HPDE6-E6E7 (cell line): ENCODE data around the gene MTTP.

Experiments
- DNase-seq: peaks from one replicate; pipeline ENCODE4 v3.0.0; 2011; ENCODE audit warnings: missing footprints; ENCODE audit errors: extremely low spot score

Gene MTTP

GRCh38 chr4:99640676-99641075, 66.1 kb downstream of the MTTP start:
- no peak for DNase-seq

GRCh38 chr4:99642725-99643489, 68.3 kb downstream of the MTTP start:
- no peak for DNase-seq

GRCh38 chr4:99644453-99644852, 69.8 kb downstream of the MTTP start:
- DNase-seq, result no peak

GRCh38 chr4:99645036-99645435, 70.4 kb downstream of the MTTP start:
- no peak for DNase-seq

- DNase-seq, result no peak
Observed at GRCh38 chr4:99645638-99646037, 71.0 kb downstream of the MTTP start.

DNA sequence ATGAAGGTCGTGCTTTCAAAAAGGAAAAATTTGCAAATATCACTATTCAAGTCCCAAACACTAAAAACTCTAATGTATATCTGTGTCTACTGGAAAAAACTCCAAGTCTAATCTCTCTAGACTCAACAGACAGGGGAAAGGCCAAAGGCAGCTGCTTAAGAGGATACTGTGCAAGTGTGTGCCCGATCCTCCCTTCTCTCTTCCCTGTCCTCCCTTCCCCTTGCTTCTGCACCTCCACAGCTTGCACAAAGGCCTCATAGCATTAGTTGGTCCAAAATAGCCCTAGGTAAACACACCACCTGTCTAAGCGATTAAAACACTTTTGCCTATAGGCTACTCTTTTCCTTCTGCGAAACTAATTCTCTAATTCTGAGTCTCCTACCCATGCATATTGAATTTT, 72.4 kb downstream of the MTTP start:
- no peak for DNase-seq

DNA sequence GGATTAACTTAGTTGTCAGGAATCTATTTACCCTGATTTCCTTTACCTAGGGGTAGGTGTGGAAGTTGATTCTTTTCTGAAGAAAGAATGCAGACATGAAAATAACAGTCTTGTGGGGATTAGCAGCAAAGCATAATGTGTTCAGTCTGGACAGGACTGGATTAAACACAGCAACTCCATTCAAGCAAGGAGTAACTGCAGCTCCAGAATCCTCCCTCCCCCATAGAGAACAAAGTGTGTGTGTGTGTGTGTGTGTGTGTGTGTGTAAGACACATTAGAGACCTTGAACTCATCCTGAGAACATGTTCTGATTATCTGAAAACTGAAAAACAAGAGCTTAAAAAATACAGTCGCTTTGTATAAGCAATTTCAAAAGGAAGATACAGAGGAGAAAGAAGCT, 73.7 kb downstream of the MTTP start:
- DNase-seq, result no peak

GRCh38 chr4:99649208-99649607, 74.6 kb downstream of the MTTP start:
- DNase-seq, result no peak

DNA sequence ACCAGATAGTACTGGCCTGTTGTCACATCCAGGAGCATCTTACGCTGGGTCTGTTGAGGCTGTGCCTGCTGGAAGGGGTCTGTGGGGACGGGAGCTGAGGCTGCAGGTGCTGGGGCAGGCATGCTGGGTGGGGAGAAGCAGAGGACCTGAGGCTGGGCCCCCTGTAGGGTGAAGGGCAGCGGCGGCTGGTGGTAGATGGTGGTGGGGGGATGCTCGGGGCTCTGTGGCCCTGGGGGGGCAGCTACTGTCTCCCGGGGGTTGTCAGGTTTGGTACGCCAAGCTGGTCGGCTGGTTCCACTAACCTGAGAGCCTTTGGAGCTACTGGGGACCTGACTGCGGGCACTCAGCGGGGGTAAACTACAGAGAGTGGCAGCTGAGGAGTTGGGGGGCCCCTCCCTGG, 75.2 kb downstream of the MTTP start:
- DNase-seq, result no peak

DNA sequence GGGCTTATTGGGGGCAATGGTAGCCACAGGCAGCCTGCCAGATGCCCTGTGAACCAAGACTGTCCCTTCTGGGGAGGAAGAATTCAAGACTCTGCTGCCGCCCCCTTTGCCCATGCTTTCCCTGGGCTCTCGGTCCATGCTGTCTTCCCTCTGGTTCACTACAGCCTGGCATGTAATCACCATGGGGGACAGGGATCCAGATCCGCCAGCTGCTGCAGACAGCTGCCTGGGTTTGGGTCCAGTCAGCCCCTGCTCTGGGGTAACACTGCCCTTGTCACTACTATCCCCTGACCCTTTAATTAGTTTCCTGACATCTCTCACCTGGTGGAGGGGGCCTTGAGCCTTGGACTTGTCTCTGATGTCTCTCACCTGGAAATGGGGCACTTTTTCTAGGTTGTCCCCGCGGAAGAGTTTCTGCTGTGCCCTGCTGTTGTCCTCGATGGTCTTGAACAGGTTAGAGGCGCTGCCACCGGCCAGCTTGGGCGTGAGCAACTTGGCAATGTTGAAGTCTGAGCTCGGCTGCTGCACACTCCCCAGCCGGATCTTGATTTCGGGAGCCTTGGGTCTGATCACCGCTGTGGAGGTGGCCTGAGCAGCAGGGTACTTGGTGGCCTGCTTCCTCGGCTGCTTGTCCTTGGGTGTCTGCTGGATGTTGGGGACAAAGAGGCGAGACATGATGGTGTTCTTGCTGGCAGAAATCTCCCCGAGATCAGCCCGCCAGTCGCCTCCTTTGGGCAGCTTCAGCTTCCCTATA, 76.6 kb downstream of the MTTP start:
- no peak for DNase-seq

- no peak for DNase-seq
Observed at GRCh38 chr4:99651811-99652485, 77.3 kb downstream of the MTTP start.

DNA sequence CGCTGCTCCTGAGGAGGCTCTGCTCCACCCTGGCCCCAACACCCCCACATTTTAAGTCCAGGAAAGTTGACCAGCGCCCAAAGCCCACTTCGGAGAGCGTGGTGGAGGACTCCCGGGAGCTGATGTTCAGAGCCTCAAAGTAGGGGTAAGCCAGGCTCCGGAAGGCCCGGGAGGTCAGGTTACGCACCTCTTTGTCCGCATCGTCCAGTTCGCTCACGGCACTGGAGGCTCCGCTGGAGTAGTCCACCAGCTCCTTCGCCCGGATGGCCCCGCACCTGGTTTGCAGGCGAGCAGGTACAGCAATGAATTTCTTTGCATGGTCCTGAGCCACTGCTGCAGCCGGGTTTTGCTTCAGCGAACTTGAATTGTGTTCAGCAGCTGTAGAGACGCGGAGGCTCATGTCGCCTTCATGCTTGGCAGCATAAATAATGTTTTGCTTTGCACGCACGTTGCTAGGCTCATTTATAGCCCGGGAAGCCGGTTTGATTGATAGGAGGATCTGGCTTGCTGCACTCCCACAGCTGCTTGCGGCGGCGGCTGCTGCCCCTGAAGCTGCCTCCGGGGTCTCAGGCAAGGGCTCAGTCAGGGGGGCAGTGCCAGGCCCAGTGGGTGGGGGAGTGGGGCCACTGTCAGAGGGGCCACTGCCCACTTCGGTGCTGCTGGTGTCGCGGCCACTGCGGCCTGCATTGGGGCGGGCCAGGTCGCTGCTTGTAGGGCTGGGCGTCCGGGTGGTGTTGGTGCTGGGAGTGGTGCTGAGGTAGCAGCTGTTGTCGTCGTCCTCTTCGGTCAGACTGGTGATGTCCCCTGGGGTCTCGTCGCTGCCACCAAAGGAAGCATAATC, 78.2 kb downstream of the MTTP start:
- DNase-seq, result no peak

DNA sequence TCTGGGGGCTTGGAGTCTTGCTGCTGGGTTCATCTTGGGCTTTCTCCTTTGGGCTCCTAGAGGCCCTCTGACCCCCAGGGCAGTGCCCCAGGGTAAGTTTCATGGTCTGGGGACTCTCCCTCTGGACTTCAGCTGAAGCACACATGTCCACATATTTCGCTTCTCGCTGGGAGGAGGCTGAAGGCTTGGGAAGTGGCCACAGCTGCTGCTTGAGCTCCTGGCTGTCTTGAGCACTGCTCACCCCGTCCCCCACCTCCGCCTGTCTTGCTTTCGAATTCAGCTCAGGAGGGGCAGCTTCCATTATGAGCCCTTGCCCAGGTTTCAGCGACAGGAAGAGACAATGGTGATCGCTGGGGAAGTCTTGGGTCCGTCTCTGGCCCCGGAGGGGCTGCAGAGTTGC, 79.3 kb downstream of the MTTP start:
- no peak for DNase-seq

DNA sequence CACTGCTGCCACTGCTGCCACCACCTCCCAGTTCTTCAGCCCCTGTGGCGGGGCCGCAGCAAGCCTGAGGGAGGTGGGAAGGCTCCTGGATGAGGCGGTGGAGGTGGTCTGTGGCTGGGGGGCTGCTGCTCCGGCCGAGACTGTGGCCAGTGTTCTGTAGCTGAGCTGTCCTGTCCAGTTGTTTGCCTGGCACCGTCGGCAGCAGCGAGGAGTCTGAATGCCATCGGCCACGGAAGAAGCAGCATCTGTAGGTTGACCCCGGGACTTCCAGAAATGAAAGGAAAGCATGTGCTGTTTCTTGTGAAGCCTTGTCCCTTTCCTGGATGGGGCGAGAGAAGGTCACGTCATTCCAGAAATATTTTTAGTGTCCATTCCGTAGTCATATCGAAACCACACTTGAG, 79.7 kb downstream of the MTTP start:
- DNase-seq, result no peak

DNA sequence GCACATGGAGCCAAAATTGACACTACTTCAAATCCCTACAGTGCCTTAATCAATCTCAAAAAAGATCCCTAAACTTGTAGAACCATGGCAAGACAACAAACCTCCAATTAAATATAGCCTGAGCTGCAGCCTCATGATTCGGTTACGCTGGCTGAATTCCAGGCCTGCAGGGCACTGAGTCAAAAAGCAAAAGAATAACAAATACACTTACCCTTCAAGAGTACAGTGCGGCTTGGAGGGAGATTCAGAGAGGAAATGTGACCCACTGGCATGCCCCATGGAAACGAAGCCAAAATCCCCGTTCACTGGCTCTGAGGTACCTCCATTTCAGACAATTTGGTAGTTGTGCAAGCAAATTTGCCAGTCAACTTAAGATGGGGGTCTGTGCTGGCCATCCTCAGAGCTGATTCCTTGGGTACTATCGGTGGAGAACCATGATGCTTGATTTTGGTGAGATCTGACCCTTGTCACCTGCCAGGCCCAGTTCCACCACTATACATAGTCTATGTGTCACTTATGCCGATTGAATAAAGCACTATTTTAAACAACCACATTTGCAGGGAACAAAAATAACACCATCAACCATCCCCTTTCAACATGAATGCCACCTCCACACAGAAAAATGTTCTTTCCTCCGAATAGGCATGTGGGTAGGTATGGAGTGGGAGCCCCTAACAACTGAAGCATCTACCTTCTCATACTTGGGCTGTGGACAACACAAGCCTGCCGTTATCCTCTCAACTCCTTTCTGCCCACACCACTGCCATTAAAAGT, 80.9 kb downstream of the MTTP start:
- DNase-seq, result peak; percentile 58

DNA sequence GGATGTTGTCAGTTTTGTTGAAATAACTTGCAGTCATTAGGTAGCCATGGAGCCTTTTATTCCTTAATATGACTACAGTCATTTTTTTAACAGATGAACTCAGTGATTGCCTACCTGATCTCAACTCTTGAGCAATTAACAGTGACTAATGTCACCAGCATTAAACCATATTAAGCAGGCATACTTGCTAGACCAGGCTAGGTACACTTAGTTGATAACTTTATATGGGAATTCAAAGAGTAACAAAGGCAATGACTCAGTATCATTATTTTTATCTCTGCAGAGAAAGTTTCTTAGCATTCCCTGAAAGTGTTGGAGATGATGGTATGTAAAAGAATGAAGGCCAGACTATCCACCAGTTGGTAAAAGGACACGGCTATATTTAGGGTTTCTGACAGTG, 83.2 kb downstream of the MTTP start, which contains the start of gene C4orf54:
Gene C4orf54, minus strand, starts transcription at position 31 of the 400 bp plus-strand sequence. CDS start 3,180 bp downstream, outside the sequence.
- DNase-seq, result peak; percentile 49

- DNase-seq, result no peak
Observed at GRCh38 chr4:99658666-99659065, 84.0 kb downstream of the MTTP start.

- no peak for DNase-seq
Observed at GRCh38 chr4:99661907-99662306, 87.3 kb downstream of the MTTP start.

GRCh38 chr4:99664716-99665115, 90.1 kb downstream of the MTTP start:
- DNase-seq, result no peak

DNA sequence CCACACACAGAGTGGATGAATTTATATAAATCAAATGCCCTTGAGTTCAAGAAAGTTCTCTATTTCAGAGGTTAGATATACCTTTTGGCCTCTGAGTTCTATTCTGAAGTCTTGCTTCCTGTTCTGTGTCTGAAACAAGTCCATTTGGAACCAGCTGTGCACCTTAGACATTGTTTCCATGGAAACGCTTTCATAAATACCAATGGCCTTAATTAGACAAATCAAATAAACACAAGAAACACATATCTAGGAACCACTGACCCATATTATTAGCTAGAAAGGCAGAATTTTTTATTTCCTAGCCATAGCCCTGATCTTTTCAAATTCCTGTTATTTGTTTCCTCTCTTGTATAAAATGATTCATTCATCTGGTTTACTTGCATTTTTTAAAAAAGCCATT, 91.4 kb downstream of the MTTP start:
- no peak for DNase-seq

GRCh38 chr4:99668472-99668871, 93.8 kb downstream of the MTTP start:
- DNase-seq, result no peak
